SK-N-SH (cell line): ENCODE measurements around the gene SLC24A4. TPM values are rescaled to one million over a fixed set of nuclear protein-coding genes. Genes with fewer than 3 reads are reported as not detected.
A peak's percentile ranks its signal among the peaks of the same experiment; 100 is the strongest.

Source experiments
- CTCF ChIA-PET: fragments of 300-600, 350-600 bp; formaldehyde crosslinking; extraction: SDS; loops from one replicate; lab custom pipeline; 2021; lab: Yijun Ruan, JAX
- POLR2A ChIA-PET: fragments of 350-600 bp; sonication (Branson Sonifier 250); formaldehyde crosslinking; extraction: SDS; loops from one replicate; lab custom pipeline; 2020; ENCODE audit warnings: antibody characterized with exemption, inconsistent platforms; lab: Yijun Ruan, JAX
- DNase-seq: peaks from one replicate; pipeline ENCODE4 v3.0.0; 2012
- H2AFZ ChIP-seq: fragments of 200-600 bp; sonication (generic); 2 replicates; pipeline ENCODE4 v1.8.1; 2016; ENCODE audit warnings: antibody characterized with exemption, mild to moderate bottlenecking, low read depth
- H3F3A ChIP-seq: fragments of 200-600 bp; sonication (generic); replicated peaks from 2 replicates; pipeline ENCODE3; 2016; ENCODE audit warnings: antibody characterized with exemption, mild to moderate bottlenecking; ENCODE audit not compliant: insufficient read depth
- H3K27ac ChIP-seq, 2 experiments: fragments of 200-500 bp in 1 of 2; fragments of 200-600 bp in 1 of 2; sonication (Bioruptor generic) in 1 of 2; sonication (generic), shearing (Covaris generic) in 1 of 2; 2 replicates each; pipeline versions ENCODE4 v1.5.1 to v1.6.1; 2014 to 2016; ENCODE audit warnings: low read depth in 2 of 2, inconsistent platforms in 1 of 2, low read length in 1 of 2, mild to moderate bottlenecking in 1 of 2, mixed read lengths in 1 of 2
- H3K27me3 ChIP-seq: fragments of 200-600 bp; sonication (generic), shearing (Covaris generic); 2 replicates; pipeline ENCODE4 v1.6.1; 2016; ENCODE audit warnings: mixed run types; ENCODE audit not compliant: insufficient read depth
- H3K36me3 ChIP-seq, 2 experiments: fragments of 200-500 bp in 1 of 2; fragments of 200-600 bp in 1 of 2; sonication (Bioruptor generic) in 1 of 2; sonication (generic) in 1 of 2; replicated peaks in 1 of 2; 2 replicates each; pipeline versions ENCODE3 to v1.5.1; 2014 to 2016; ENCODE audit warnings: low read length in 1 of 2, mild to moderate bottlenecking in 1 of 2; ENCODE audit not compliant: insufficient read depth in 2 of 2, control insufficient read depth in 1 of 2
- H3K4me1 ChIP-seq, 2 experiments: fragments of 200-500 bp in 1 of 2; fragments of 200-600 bp in 1 of 2; sonication (Bioruptor generic) in 1 of 2; sonication (generic), shearing (Covaris generic) in 1 of 2; 2 replicates each; pipeline versions ENCODE4 v1.5.1 to v1.6.1; 2014 to 2016; ENCODE audit warnings: low read depth in 1 of 2, low read length in 1 of 2, mixed run types in 1 of 2; ENCODE audit not compliant: insufficient read depth in 2 of 2, control insufficient read depth in 1 of 2
- H3K4me2 ChIP-seq: fragments of 200-600 bp; sonication (generic), shearing (Covaris generic); 2 replicates; pipeline ENCODE4 v1.6.1; 2017; ENCODE audit warnings: mixed run types
- H3K4me3 ChIP-seq, 2 experiments: fragments of 200-500 bp in 1 of 2; fragments of 200-600 bp in 1 of 2; sonication (Bioruptor generic) in 1 of 2; sonication (generic), shearing (Covaris generic) in 1 of 2; 2 replicates each; pipeline versions ENCODE4 v1.5.1 to v1.8.1; 2014 to 2016; ENCODE audit warnings: low read depth in 2 of 2, inconsistent platforms in 1 of 2, low read length in 1 of 2, mild to moderate bottlenecking in 1 of 2, mixed read lengths in 1 of 2, moderate library complexity in 1 of 2
- H3K79me2 ChIP-seq: fragments of 200-600 bp; sonication (generic); 2 replicates; pipeline ENCODE4 v1.8.1; 2017; ENCODE audit warnings: mild to moderate bottlenecking; ENCODE audit not compliant: insufficient read depth
- H3K9ac ChIP-seq: fragments of 200-600 bp; sonication (generic); 2 replicates; pipeline ENCODE4 v1.6.1; 2017; ENCODE audit warnings: mixed run types
- H3K9me2 ChIP-seq: fragments of 200-600 bp; sonication (generic); 2 replicates; pipeline ENCODE4 v1.6.1; 2017; ENCODE audit warnings: mixed run types
- H3K9me3 ChIP-seq: fragments of 200-600 bp; sonication (generic); 2 replicates; pipeline ENCODE4 v1.6.1; 2017; ENCODE audit warnings: mixed run types, mild to moderate bottlenecking, moderate library complexity
- H4K20me1 ChIP-seq: fragments of 200-600 bp; sonication (generic); 2 replicates; pipeline ENCODE4 v1.6.1; 2017; ENCODE audit warnings: mild to moderate bottlenecking, mixed run types; ENCODE audit not compliant: insufficient read depth
- CHD2 ChIP-seq: fragments of 150-350 bp; IDR thresholded peaks from 2 replicates; pipeline ENCODE4 v1.6.1; 2018; ENCODE audit warnings: low read length; ENCODE audit not compliant: partially characterized antibody
- EZH2phosphoT487 ChIP-seq: fragments of 200-600 bp; sonication (generic); IDR thresholded peaks from 2 replicates; pipeline ENCODE4 v1.6.1; 2017; ENCODE audit warnings: low read depth, mixed run types, mild to moderate bottlenecking, antibody characterized with exemption, moderate library complexity, borderline replicate concordance
- FOXJ3 ChIP-seq: sonication (generic); formaldehyde crosslinking; IDR thresholded peaks from 2 replicates; pipeline ENCODE4 v1.5.1; 2020; ENCODE audit warnings: mild to moderate bottlenecking, missing genetic modification reagents
- GABPA ChIP-seq: IDR thresholded peaks from 2 replicates; pipeline ENCODE4 v1.4.0; 2012; ENCODE audit warnings: low read depth, mild to moderate bottlenecking
- JUND ChIP-seq: IDR thresholded peaks from 2 replicates; pipeline ENCODE4 v1.4.0; 2012
- MEF2A ChIP-seq: IDR thresholded peaks from 2 replicates; pipeline ENCODE4 v1.4.0; 2012; ENCODE audit warnings: low read depth, borderline replicate concordance
- POLR2AphosphoS5 ChIP-seq: IDR thresholded peaks from 2 replicates; pipeline ENCODE4 v1.6.1; 2012; ENCODE audit warnings: low read depth, low read length
- RAD21 ChIP-seq: IDR thresholded peaks from 2 replicates; pipeline ENCODE4 v1.6.1; 2012; ENCODE audit warnings: mild to moderate bottlenecking, low read length
- RFX5 ChIP-seq: IDR thresholded peaks from 2 replicates; pipeline ENCODE4 v1.6.1; 2012; ENCODE audit warnings: mild to moderate bottlenecking, improper control_type of control experiment, low read length
- SIN3A ChIP-seq: IDR thresholded peaks from 2 replicates; pipeline ENCODE4 v1.6.1; 2012; ENCODE audit warnings: low read depth, mild to moderate bottlenecking, low read length, moderate library complexity, borderline replicate concordance
- YY1 ChIP-seq: IDR thresholded peaks from 2 replicates; pipeline ENCODE4 v1.4.0; 2012; ENCODE audit warnings: low read depth, mild to moderate bottlenecking
- WGBS: methylation state at CpG from one replicate; pipeline ENCODE4 v1.1.6; 2017; ENCODE audit warnings: low lambda C conversion rate; 5-methylcytosine and 5-hydroxymethylcytosine counted together
- polyA plus RNA-seq, 3 experiments: library from polyadenylated mRNA; depleted of rRNA; stranded (reverse); fragments of >200 nt; gene quantifications; 2 replicates each; pipeline ENCODE4 v1.2.3, GENCODE V29; 2012
- TF ChIP-seq, protein P1 (sequence below): fragments of 150-350 bp; IDR thresholded peaks from 2 replicates; pipeline ENCODE4 v1.6.1; 2017; ENCODE audit warnings: antibody characterized with exemption, low read length, low read depth, borderline replicate concordance
- TF ChIP-seq, protein P2 (sequence below): fragments of 150-350 bp; IDR thresholded peaks from 2 replicates; pipeline ENCODE4 v1.6.1; 2016; ENCODE audit warnings: mild to moderate bottlenecking, low read depth, low read length
- TF ChIP-seq, protein P3 (sequence below): IDR thresholded peaks from 2 replicates; pipeline ENCODE4 v1.4.0; 2012; ENCODE audit warnings: low read depth, borderline replicate concordance
- TF ChIP-seq, protein P4 (sequence below): IDR thresholded peaks from 2 replicates; pipeline ENCODE4; 2012
- TF ChIP-seq, protein P5 (sequence below): fragments of 200-600 bp; sonication (generic); IDR thresholded peaks from 2 replicates; pipeline ENCODE4 v1.6.1; 2017; ENCODE audit warnings: antibody characterized with exemption, mild to moderate bottlenecking, moderate library complexity

The SLC24A4 gene, protein sequence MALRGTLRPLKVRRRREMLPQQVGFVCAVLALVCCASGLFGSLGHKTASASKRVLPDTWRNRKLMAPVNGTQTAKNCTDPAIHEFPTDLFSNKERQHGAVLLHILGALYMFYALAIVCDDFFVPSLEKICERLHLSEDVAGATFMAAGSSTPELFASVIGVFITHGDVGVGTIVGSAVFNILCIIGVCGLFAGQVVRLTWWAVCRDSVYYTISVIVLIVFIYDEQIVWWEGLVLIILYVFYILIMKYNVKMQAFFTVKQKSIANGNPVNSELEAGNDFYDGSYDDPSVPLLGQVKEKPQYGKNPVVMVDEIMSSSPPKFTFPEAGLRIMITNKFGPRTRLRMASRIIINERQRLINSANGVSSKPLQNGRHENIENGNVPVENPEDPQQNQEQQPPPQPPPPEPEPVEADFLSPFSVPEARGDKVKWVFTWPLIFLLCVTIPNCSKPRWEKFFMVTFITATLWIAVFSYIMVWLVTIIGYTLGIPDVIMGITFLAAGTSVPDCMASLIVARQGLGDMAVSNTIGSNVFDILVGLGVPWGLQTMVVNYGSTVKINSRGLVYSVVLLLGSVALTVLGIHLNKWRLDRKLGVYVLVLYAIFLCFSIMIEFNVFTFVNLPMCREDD
- polyA plus RNA-seq (2012; rRNA removed), result 0.07 and 0.13 TPM in 2 replicates
- polyA plus RNA-seq (2012; cell fraction: cytosol; rRNA removed), result 0.06 and 0.09 TPM in 2 replicates
- polyA plus RNA-seq (2012; cell fraction: nucleus; rRNA removed), result 0.06 and 0.14 TPM in 2 replicates

DNA sequence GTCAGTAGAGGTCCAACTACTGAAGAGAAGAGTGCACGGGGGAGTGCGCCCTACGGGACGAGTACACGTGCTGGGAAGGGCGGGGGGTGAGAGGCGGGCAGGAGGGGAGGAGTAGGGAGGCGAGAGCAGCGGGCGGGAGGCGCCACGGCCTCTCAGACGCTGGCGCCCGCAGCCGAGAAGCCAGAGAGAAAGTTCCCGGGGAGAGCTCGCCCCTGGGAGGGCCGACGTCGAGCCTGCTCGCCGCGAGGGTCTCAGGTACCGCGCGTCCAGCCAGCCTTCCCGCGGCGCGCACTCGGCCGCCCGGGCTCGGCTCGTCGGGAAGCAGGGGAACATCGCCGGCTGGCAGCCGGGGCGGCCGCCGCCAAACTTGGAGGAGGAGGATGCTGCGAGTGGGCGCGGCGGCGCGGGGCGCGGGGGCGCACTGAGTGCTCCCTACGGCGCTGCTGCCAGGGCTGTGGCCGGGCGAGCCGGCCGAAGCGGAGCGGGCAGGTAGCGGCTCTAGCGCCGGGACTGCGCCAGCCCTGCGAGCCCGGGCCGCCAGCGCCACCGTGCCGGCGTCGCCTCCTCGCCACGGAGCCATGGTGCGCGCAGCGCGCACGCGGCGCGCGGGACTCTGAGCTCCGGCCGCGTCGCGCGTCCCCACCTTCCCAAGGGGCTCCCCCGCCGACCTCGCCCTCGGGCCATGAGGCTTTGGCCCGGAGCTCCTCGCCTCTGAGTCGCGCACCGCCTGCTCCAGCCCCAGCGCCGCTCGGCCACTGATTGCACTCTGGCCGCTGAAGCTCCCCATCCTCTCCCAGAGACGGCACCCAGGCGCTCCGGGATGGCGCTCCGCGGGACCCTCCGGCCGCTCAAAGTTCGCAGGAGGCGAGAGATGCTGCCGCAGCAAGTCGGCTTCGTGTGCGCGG lies at the start of gene SLC24A4:
Gene SLC24A4 (plus strand): TSS at position 155 of the 905 bp plus-strand sequence. CDS start 666 bp downstream, at position 821.
- H3K4me3 ChIP-seq, result no peak within 1 kb of the TSS
- no peaks in the 10 kb centered on the region for H3F3A ChIP-seq
- no peak within 1 kb of the TSS for H3K9ac ChIP-seq
- peaks cover 94% of the 10 kb centered on the region for H3K27me3 ChIP-seq
- ChIA-PET CTCF (no interaction called here), POLR2A (no interaction called here)
- H3K27ac ChIP-seq, result no peak within 1 kb of the TSS
- no peaks in the 10 kb centered on the region for H3K79me2 ChIP-seq
- peak within 1 kb of the TSS; percentile 52; the same call in 1 of the 2 replicates for H3K4me2 ChIP-seq
- H3K4me1 ChIP-seq, result no peaks in the 10 kb centered on the region
- DNase-seq, result peak; percentile 27
- H3K36me3 ChIP-seq, result no peaks in the 10 kb centered on the region
- no peaks in the 10 kb centered on the region for H3K9me2 ChIP-seq
- 2% methylated on average over 60 of the region's 117 CpGs for WGBS
- no peaks in the 10 kb centered on the region for H3K9me3 ChIP-seq
- no peaks in the 10 kb centered on the region for H4K20me1 ChIP-seq
- H2AFZ ChIP-seq, result no peak within 1 kb of the TSS
- TF ChIP-seq RAD21 (no peak), SIN3A (no peak), EZH2phosphoT487 (no peak), GABPA (no peak), YY1 (no peak), MEF2A (no peak), POLR2AphosphoS5 (no peak), CHD2 (no peak), FOXJ3 (CRISPR knock-in tag) (no peak), RFX5 (no peak), JUND (no peak)
- TF ChIP-seq, protein P1, sequence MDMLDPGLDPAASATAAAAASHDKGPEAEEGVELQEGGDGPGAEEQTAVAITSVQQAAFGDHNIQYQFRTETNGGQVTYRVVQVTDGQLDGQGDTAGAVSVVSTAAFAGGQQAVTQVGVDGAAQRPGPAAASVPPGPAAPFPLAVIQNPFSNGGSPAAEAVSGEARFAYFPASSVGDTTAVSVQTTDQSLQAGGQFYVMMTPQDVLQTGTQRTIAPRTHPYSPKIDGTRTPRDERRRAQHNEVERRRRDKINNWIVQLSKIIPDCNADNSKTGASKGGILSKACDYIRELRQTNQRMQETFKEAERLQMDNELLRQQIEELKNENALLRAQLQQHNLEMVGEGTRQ, result no peak
- TF ChIP-seq, protein P2, sequence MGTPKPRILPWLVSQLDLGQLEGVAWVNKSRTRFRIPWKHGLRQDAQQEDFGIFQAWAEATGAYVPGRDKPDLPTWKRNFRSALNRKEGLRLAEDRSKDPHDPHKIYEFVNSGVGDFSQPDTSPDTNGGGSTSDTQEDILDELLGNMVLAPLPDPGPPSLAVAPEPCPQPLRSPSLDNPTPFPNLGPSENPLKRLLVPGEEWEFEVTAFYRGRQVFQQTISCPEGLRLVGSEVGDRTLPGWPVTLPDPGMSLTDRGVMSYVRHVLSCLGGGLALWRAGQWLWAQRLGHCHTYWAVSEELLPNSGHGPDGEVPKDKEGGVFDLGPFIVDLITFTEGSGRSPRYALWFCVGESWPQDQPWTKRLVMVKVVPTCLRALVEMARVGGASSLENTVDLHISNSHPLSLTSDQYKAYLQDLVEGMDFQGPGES, result no peak
- TF ChIP-seq, protein P3, sequence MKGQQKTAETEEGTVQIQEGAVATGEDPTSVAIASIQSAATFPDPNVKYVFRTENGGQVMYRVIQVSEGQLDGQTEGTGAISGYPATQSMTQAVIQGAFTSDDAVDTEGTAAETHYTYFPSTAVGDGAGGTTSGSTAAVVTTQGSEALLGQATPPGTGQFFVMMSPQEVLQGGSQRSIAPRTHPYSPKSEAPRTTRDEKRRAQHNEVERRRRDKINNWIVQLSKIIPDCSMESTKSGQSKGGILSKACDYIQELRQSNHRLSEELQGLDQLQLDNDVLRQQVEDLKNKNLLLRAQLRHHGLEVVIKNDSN, result no peak
- TF ChIP-seq, protein P4, sequence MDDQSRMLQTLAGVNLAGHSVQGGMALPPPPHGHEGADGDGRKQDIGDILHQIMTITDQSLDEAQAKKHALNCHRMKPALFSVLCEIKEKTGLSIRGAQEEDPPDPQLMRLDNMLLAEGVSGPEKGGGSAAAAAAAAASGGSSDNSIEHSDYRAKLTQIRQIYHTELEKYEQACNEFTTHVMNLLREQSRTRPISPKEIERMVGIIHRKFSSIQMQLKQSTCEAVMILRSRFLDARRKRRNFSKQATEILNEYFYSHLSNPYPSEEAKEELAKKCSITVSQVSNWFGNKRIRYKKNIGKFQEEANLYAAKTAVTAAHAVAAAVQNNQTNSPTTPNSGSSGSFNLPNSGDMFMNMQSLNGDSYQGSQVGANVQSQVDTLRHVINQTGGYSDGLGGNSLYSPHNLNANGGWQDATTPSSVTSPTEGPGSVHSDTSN, result no peak
- TF ChIP-seq, protein P5, sequence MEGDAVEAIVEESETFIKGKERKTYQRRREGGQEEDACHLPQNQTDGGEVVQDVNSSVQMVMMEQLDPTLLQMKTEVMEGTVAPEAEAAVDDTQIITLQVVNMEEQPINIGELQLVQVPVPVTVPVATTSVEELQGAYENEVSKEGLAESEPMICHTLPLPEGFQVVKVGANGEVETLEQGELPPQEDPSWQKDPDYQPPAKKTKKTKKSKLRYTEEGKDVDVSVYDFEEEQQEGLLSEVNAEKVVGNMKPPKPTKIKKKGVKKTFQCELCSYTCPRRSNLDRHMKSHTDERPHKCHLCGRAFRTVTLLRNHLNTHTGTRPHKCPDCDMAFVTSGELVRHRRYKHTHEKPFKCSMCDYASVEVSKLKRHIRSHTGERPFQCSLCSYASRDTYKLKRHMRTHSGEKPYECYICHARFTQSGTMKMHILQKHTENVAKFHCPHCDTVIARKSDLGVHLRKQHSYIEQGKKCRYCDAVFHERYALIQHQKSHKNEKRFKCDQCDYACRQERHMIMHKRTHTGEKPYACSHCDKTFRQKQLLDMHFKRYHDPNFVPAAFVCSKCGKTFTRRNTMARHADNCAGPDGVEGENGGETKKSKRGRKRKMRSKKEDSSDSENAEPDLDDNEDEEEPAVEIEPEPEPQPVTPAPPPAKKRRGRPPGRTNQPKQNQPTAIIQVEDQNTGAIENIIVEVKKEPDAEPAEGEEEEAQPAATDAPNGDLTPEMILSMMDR, result no peak
